Spleen (tissue), 11 donors: Measurements from ENCODE around the gene CCNF. TPM values are rescaled to one million over a fixed set of nuclear protein-coding genes. Genes with fewer than 3 reads are reported as not detected.

Source experiments
- DNase-seq: peaks from one replicate; pipeline ENCODE4 v3.0.0-alpha.2; 2020
- H3K27ac ChIP-seq, 8 donors: fragments of 200-600 bp; sonication (generic) in 7 of 8; 1 replicate in 4 of 8; 2 replicates in 4 of 8; pipeline versions ENCODE4 v1.5.0 to v1.8.0; 2016 to 2021; ENCODE audit warnings: inconsistent platforms in 4 of 8, mild to moderate bottlenecking in 4 of 8, moderate library complexity in 1 of 8
- H3K27me3 ChIP-seq, 7 donors: fragments of 200-600 bp; sonication (generic) in 6 of 7; replicated peaks in 1 of 7; 1 replicate in 4 of 7; 2 replicates in 3 of 7; pipeline versions ENCODE4 v1.5.0 to v1.8.0; 2016 to 2021; ENCODE audit warnings: inconsistent platforms in 3 of 7, mild to moderate bottlenecking in 1 of 7
- H3K36me3 ChIP-seq, 6 donors: fragments of 200-600 bp; sonication (generic) in 5 of 6; 1 replicate in 4 of 6; 2 replicates in 2 of 6; pipeline versions ENCODE4 v1.5.0 to v1.8.0; 2016 to 2021; ENCODE audit warnings: inconsistent platforms in 2 of 6
- H3K4me1 ChIP-seq, 6 donors: fragments of 200-600 bp; sonication (generic) in 5 of 6; 1 replicate in 3 of 6; 2 replicates in 3 of 6; pipeline versions ENCODE4 v1.5.0 to v1.8.0; 2016 to 2021; ENCODE audit warnings: inconsistent platforms in 3 of 6
- H3K4me3 ChIP-seq, 8 donors: fragments of 200-600 bp; sonication (generic) in 7 of 8; 1 replicate in 4 of 8; 2 replicates in 4 of 8; pipeline versions ENCODE4 v1.5.0 to v1.8.0; 2016 to 2021; ENCODE audit warnings: inconsistent platforms in 4 of 8, mild to moderate bottlenecking in 4 of 8, moderate library complexity in 2 of 8
- H3K9me3 ChIP-seq, 8 donors: fragments of 200-600 bp; sonication (generic) in 7 of 8; 1 replicate in 4 of 8; 2 replicates in 4 of 8; pipeline versions ENCODE4 v1.5.0 to v1.8.0; 2016 to 2021; ENCODE audit warnings: inconsistent platforms in 4 of 8
- CTCF ChIP-seq, 11 experiments: fragments of 200-600 bp in 7 of 11; fragments of 450-650 bp in 4 of 11; sonication (generic) in 4 of 11; IDR thresholded peaks in 8 of 11; conservative IDR thresholded peaks in 3 of 11; 1 replicate in 7 of 11; 2 replicates in 4 of 11; pipeline versions ENCODE4 v1.4.0 to v1.8.0; 2016 to 2021; ENCODE audit warnings: antibody characterized with exemption in 11 of 11, inconsistent platforms in 4 of 11, mild to moderate bottlenecking in 1 of 11
- POLR2A ChIP-seq, 3 donors: fragments of 450-650 bp; IDR thresholded peaks; one replicate each; pipeline ENCODE4 v1.5.1; 2017; ENCODE audit warnings: antibody characterized with exemption in 3 of 3, mild to moderate bottlenecking in 1 of 3
- POLR2AphosphoS5 ChIP-seq, 3 donors: sonication (generic); formaldehyde crosslinking; IDR thresholded peaks; one replicate each; pipeline ENCODE4 v1.5.1; 2017; ENCODE audit warnings: antibody characterized with exemption in 3 of 3
- WGBS, 5 donors: extraction: QIAGEN DNeasy Blood & Tissue Kit in 3 of 5; methylation state at CpG; one replicate each; pipeline versions ENCODE4 v1.1.5 to v1.1.7; 2013 to 2018; 5-methylcytosine and 5-hydroxymethylcytosine counted together
- intact Hi-C: fragments of 100-400 bp; cut with DNase I; formaldehyde crosslinking; loops from one replicate; pipeline ENCODE4 v1.15.0; 2023; ENCODE audit warnings: low total_unique reads
- polyA plus RNA-seq, 3 donors: library from polyadenylated mRNA; stranded (reverse); fragments of 200-250 nt; gene quantifications; one replicate each; pipeline ENCODE4 v1.2.1, GENCODE V29; 2013
- total RNA-seq, 7 donors: library from RNA; depleted of rRNA in 3 of 7; stranded (reverse); fragments of >200 nt in 3 of 7; fragmentation: NEBNext Ultra II Directional in 4 of 7; extraction: Animal tissue kit (Norgen Biotek cat#: 25700) in 4 of 7; gene quantifications; one replicate each; pipeline versions ENCODE4 v1.1.0 to v1.2.1, GENCODE V29; 2016 to 2021
- donor health status: healthy with polysubstance abuse.
- donor health status: DM: no; HTN: no; CAD: no; lungs with moderate emphysema.
- donor health status: DM: no; HTN: no; CAD: no.
- donor health status: Bipolar disorder and iron deficiency.
- donor health status: healthy.
- donor health status: DM: no; HTN: no; CAD: no.
- donor health status: DM: yes; HTN: yes; CAD: no.

CCNF gene
- total and polyA plus RNA-seq, 10 donors: 1.5 to 11.1 (median 4.7) TPM

GRCh38 chr16:2481676-2482075 lies 52.4 kb downstream of the CCNF start:
- DNase-seq: no peak
- no peak overlapping the region for H3K4me3 ChIP-seq
- H3K36me3 ChIP-seq: peaks cover 0 to 19% (median 0%) of the 10 kb centered on the region in 6 donors
- 89 to 100% (median 94%) methylated on average over 1 to 7 of the region's 7 CpGs for WGBS, 5 donors
- H3K27me3 ChIP-seq: no peaks in the 10 kb centered on the region
- peaks cover under 1 to 50% (median 12%) of the 10 kb centered on the region in 6 donors for H3K4me1 ChIP-seq
- H3K9me3 ChIP-seq: no peaks in the 10 kb centered on the region
- intact Hi-C loops: no loop called here
- no peak for TF ChIP-seq CTCF (IDR thresholded peaks at IDR 0.05 in 8 of 11, conservative IDR thresholded peaks at IDR 0.05 in 3 of 11)
- no peak for TF ChIP-seq POLR2AphosphoS5 (IDR thresholded peaks at IDR 0.05)
- no peak for TF ChIP-seq POLR2A (IDR thresholded peaks at IDR 0.05)
- no peak overlapping the region for H3K27ac ChIP-seq

GRCh38 chr16:2482249-2482648 lies 53.0 kb downstream of the CCNF start:
- Histone ChIP-seq H3K36me3 (peaks cover 0 to 19% (median 0%) of the 10 kb centered on the region in 6 donors), H3K27ac (peak overlapping the region in 6 of 8 donors; percentile 9 to 68 (median 52)), H3K9me3 (no peaks in the 10 kb centered on the region), H3K4me1 (peaks cover 6 to 54% (median 18%) of the 10 kb centered on the region in 6 donors), H3K4me3 (no peak overlapping the region), H3K27me3 (no peaks in the 10 kb centered on the region)
- no peak for DNase-seq
- no peak for TF ChIP-seq POLR2A (IDR thresholded peaks at IDR 0.05)
- TF ChIP-seq CTCF (IDR thresholded peaks at IDR 0.05 in 8 of 11, conservative IDR thresholded peaks at IDR 0.05 in 3 of 11): no peak
- WGBS, 5 donors: 77 to 86% (median 82%) methylated on average over 13 of the region's 13 CpGs
- intact Hi-C loops: no loop called here

DNA sequence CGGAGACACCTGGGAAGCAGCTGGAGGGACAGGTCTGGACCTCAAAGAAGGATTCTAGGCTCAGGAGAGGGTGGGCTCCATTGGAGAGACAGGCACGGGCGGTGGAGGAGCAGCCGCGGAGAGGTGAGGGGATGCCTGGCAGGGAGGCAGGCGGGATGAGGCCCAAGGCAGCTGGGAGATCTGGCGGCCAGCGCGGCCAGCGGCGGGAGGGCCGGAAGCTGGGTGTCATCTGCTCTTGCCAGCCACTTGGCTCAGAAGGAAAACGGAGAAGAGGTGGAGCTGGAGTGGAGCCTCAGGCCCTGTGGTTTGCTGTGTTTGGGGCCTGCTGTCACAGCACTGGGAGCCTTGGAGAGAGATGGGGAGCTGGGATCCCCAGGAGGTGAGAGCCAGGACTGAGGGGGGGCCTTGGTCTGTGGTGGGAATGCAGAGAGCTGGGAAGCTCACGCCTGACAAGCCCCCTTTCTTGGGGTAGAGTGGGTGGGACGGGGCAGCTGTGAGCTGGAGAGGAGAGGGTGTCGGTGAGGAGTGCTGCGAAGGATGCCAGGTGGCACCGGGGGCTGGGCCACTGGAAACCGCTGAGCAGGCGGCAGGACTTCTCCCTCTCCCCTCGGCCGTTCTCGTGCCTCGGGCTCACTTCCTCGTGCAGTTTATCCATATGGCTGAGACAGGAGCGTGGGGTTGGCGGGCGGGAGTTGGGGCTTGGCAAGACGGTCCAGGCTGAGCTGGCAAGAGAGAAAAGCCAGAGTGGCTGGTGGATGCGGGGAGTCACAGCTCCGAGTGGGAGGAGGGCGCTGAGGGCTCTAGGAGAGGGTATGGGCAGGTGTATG lies 53.7 kb downstream of the CCNF start:
- Histone ChIP-seq H3K36me3 (peaks cover 0 to 19% (median 0%) of the 10 kb centered on the region in 6 donors), H3K4me3 (peak overlapping the region in 1 of 8 donors; percentile 8), H3K4me1 (peaks cover 7 to 57% (median 25%) of the 10 kb centered on the region in 6 donors), H3K9me3 (no peaks in the 10 kb centered on the region), H3K27ac (peak overlapping the region in 7 of 8 donors; percentile 9 to 68 (median 46)), H3K27me3 (no peaks in the 10 kb centered on the region)
- DNase-seq: no peak
- intact Hi-C loops: no loop called here
- WGBS, 5 donors: 61 to 79% (median 68%) methylated on average over 31 to 32 of the region's 32 CpGs
- TF ChIP-seq POLR2A (IDR thresholded peaks at IDR 0.05) (no peak), CTCF (IDR thresholded peaks at IDR 0.05 in 8 of 11, conservative IDR thresholded peaks at IDR 0.05 in 3 of 11) (no peak), POLR2AphosphoS5 (IDR thresholded peaks at IDR 0.05) (peak; percentile 11 to 67 (median 44))
